ENCODE results near the gene CCHCR1. TPM values are rescaled to one million over a fixed set of nuclear protein-coding genes. Genes with fewer than 3 reads are reported as not detected.
A peak's percentile ranks its signal among the peaks of the same experiment; 100 is the strongest.

CCHCR1 gene
- total RNA-seq, 2 donors from 2014 or later: 15.6 to 28.7 TPM

DNA sequence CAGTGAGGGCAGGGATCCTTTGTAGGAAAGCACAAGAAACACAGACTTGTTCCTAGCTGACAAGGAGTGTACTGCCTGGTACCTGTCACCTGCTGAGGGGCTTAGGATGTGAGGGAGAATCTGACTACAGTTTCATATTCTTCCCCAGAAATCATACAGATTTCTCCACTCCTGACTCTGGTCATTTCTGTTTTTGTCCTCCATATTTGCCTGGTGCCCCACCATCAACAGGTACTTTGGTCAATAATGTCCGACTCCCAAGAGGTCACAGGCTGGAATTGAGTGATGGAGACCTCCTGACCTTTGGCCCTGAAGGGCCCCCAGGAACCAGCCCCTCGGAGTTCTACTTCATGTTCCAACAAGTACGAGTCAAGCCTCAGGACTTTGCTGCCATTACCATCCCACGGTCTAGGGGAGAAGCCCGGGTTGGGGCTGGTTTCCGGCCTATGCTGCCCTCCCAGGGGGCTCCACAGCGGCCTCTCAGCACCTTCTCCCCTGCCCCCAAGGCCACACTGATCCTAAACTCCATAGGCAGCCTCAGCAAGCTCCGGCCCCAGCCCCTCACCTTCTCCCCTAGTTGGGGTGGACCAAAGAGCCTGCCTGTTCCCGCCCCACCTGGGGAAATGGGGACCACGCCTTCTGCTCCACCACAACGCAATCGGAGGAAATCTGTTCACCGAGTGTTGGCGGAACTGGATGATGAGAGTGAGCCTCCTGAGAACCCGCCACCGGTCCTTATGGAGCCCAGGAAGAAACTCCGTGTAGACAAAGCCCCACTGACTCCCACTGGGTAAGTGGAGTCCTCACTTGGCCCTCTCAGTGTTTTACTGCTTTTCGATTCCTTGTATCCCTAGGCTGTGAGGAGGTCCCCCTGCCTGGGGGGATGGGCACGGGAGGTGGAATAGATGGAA is 3.9 kb upstream of the CCHCR1 start:
- Histone ChIP-seq H3K4me1 (peaks cover 26% of the 10 kb centered on the region), H3K4me3 (no peak overlapping the region), H3K9me3 (no peaks in the 10 kb centered on the region), H3K27me3 (no peaks in the 10 kb centered on the region), H3K27ac (no peak overlapping the region), H3K36me3 (replicated peaks in 1 of 2; ENCODE audit: insufficient read depth in 1 of 2, low read depth in 2 of 2) (peaks cover 0 to 2% of the 10 kb centered on the region in 2 donors)
- intact Hi-C loops (cut with DNase I): no loop called here
- peak in 1 of 3 donors; percentile 3 for TF ChIP-seq POLR2A (IDR thresholded peaks at IDR 0.05)
- TF ChIP-seq, protein P1, sequence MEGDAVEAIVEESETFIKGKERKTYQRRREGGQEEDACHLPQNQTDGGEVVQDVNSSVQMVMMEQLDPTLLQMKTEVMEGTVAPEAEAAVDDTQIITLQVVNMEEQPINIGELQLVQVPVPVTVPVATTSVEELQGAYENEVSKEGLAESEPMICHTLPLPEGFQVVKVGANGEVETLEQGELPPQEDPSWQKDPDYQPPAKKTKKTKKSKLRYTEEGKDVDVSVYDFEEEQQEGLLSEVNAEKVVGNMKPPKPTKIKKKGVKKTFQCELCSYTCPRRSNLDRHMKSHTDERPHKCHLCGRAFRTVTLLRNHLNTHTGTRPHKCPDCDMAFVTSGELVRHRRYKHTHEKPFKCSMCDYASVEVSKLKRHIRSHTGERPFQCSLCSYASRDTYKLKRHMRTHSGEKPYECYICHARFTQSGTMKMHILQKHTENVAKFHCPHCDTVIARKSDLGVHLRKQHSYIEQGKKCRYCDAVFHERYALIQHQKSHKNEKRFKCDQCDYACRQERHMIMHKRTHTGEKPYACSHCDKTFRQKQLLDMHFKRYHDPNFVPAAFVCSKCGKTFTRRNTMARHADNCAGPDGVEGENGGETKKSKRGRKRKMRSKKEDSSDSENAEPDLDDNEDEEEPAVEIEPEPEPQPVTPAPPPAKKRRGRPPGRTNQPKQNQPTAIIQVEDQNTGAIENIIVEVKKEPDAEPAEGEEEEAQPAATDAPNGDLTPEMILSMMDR (IDR thresholded peaks at IDR 0.05): no peak
- no peak for DNase-seq
- no peak for ATAC-seq
- WGBS, 2 donors: 84 to 92% methylated on average over 17 to 19 of the region's 19 CpGs

DNA sequence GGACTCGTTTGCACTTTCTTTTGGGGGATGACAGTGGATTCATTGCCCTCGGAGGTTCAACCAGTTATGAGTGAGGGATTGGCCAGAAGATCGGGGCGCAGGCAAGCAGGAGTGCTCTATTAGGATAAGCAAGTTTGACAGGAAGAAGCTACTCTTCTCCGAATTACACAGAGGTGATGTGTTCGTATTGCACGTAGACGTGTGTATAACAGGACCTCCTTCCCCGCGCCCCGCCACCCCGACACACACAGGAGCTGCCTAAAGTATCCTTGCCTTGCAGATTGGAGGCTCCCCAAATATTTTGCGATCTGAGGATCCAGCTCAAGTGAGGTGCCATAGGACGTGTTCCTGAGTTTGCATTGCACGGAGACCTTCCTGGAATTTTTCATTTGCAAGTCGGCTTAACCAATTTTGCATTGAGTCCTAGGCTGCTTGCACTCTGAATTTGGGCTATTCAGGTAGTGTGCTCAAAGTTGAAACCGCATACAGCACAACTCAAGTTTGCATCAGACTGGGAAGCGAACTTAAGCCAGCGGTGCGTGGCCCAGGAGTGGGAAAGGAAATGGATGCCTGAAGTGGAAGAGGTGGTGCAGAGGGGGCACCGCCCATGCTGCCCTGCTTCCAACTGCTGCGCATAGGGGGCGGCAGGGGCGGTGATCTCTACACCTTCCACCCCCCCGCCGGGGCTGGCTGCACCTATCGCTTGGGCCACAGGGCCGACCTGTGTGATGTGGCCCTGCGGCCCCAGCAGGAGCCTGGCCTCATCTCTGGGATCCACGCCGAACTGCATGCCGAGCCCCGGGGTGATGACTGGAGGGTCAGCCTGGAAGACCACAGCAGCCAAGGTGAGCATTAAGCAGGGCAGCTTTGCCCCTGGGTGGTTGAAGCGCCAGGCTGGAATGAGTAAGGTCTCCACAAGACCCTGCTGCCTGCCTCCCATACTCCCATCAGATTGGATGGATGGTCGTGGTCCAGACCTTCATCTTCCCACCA is 1.6 kb upstream of the CCHCR1 start:
- H3K9me3 ChIP-seq: no peaks in the 10 kb centered on the region
- H3K4me1 ChIP-seq: peaks cover 23% of the 10 kb centered on the region
- WGBS, 2 donors: 19 to 38% methylated on average over 20 to 35 of the region's 35 CpGs
- no peak for DNase-seq
- intact Hi-C loops (cut with DNase I): no loop called here
- H3K27me3 ChIP-seq: no peaks in the 10 kb centered on the region
- H3K27ac ChIP-seq: peak overlapping the region in 2 of 4 donors; percentile 59 to 75
- ATAC-seq: no peak
- TF ChIP-seq, protein P1 (IDR thresholded peaks at IDR 0.05): no peak
- TF ChIP-seq POLR2A (IDR thresholded peaks at IDR 0.05): no peak
- H3K36me3 ChIP-seq (replicated peaks in 1 of 2; ENCODE audit: insufficient read depth in 1 of 2, low read depth in 2 of 2): no peaks in the 10 kb centered on the region
- peak overlapping the region in 1 of 2 donors; percentile 55 for H3K4me3 ChIP-seq

DNA sequence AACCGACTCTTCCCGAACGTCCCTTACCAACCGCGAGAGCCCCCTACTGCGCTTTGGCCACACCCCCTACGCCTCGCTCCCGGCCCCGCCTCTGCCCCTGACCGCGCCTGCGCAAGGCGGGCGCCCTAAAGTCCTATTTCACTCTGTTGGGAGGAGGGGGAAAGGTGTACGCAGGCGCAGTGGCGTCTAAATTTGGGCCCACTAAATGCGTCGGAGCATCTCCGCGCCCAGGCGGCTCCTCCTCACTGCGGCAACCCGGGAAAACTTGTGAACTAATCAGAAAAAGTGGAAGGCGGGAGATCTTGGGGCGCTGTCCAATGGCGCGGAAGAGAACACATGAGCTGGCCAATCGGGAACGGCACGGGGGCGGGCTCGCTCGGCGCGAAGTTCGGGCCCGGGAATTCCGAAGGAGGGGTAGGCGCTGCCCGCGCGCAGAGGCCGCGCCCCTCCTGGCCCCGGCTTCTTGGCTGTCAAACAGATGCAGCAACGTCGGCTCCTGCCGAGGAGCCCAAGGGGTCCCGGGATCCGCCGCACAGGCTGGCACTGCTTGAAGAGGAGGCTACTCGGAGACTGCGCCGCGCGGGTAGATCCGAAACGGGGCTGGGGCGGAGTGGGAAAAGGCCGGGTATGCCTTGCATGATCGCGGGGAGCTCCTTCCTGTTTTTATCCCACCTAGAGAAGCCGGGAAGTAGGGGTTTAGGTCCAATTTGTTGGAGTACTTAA is 699 bp upstream of the CCHCR1 start, which contains the start of gene TCF19:
TSS of gene TCF19 (plus strand) at position 450 of the 723 bp plus-strand sequence. CDS start 881 bp downstream, outside the sequence.
- Histone ChIP-seq H3K4me3 (peak within 1 kb of the TSS; percentile 42 to 55), H3K4me1 (peaks cover 16% of the 10 kb centered on the region), H3K36me3 (replicated peaks in 1 of 2; ENCODE audit: insufficient read depth in 1 of 2, low read depth in 2 of 2) (peaks cover 0 to 1% of the 10 kb centered on the region in 2 donors), H3K27me3 (no peaks in the 10 kb centered on the region), H3K27ac (peak within 1 kb of the TSS; percentile 21 to 80 (median 73)), H3K9me3 (no peaks in the 10 kb centered on the region)
- ATAC-seq: peak; percentile 96
- WGBS, 2 donors: 1% methylated on average over 64 of the region's 65 CpGs
- DNase-seq: peak; percentile 98 to 99 (median 99)
- intact Hi-C loops (cut with DNase I): no loop called here
- TF ChIP-seq POLR2A (IDR thresholded peaks at IDR 0.05): peak in 1 of 3 donors; percentile 63
- TF ChIP-seq, protein P1 (IDR thresholded peaks at IDR 0.05): peak in 1 of 7 experiments; percentile 13

DNA sequence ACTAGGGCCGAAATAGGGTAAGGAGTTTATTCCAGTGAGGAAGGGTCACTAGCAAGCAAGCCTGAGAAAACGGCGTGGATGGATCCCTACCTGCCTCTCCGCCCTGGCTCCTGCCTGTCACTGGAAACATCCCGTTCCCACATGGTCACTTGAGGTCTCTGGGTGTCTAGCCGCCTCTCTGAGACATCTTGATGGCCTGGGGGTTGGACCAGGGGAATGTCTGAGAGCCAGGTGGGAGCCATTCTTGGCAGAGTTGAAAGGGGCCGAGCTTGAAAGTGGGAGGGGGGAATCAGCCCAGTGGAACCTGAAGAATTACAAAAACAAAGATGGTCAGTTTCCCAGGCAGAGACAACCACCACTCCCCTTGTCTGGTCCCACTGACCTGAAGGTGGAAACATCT is 961 bp downstream of the CCHCR1 start:
- H3K27me3 ChIP-seq: no peaks in the 10 kb centered on the region
- TF ChIP-seq, protein P1 (IDR thresholded peaks at IDR 0.05): no peak
- no peak for TF ChIP-seq POLR2A (IDR thresholded peaks at IDR 0.05)
- DNase-seq: no peak
- H3K9me3 ChIP-seq: no peaks in the 10 kb centered on the region
- H3K36me3 ChIP-seq (replicated peaks in 1 of 2; ENCODE audit: insufficient read depth in 1 of 2, low read depth in 2 of 2): peaks cover 0 to 1% of the 10 kb centered on the region in 2 donors
- H3K4me1 ChIP-seq: peaks cover 16% of the 10 kb centered on the region
- intact Hi-C loops (cut with DNase I): no loop called here
- H3K27ac ChIP-seq: no peak overlapping the region
- H3K4me3 ChIP-seq: no peak overlapping the region
- WGBS, 2 donors: 91 to 93% methylated on average over 7 of the region's 7 CpGs
- no peak for ATAC-seq

Measured in body of pancreas (tissue), 4 donors.